ENCODE data around the gene CYSLTR2. TPM values are rescaled to one million over a fixed set of nuclear protein-coding genes. Genes with fewer than 3 reads are reported as not detected.

Gene CYSLTR2
- total RNA-seq, 1 experiment from 2014 or later = not detected

DNA sequence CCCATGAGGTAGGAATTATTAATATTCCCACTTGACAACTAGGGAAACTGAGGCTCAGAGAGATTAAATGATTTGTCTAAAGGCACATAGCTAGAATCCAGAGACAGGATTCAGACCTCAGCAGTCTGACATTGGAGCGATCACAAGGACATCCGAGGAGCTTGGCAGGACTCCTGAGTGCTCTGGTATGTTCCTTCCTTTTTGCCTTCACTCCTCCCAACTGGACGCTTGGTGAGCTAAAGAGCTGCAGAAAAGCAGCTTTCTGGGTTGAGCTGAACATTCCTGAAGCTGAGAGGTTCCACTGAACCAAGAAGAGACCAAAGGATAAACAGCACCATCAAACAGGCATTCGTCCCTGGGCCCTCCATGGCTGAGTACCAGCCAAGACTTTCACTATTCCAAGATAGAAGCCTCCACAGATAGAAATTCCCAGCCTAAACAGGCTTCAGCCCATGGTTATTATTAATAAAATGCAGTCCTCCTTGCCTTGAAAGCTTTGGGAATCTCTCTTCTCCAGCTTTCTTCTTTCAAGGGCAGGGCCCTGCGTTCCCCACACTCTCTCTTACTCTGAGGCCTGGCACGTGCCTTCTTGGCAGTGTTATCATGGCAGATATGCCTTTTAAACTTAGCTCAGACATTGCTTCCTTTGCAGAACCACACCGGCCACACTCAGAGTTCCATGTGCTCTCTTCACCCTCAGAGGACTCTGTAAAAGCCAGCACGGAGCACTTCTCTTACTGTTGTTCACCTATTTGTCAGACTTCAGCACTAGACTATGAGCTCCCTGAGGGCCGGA is 97.1 kb downstream of the CYSLTR2 start (continued):
- TF ChIP-seq, protein P1, sequence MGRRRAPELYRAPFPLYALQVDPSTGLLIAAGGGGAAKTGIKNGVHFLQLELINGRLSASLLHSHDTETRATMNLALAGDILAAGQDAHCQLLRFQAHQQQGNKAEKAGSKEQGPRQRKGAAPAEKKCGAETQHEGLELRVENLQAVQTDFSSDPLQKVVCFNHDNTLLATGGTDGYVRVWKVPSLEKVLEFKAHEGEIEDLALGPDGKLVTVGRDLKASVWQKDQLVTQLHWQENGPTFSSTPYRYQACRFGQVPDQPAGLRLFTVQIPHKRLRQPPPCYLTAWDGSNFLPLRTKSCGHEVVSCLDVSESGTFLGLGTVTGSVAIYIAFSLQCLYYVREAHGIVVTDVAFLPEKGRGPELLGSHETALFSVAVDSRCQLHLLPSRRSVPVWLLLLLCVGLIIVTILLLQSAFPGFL (CRISPR knock-in tag; IDR thresholded peaks at IDR 0.05; ENCODE audit: borderline replicate concordance) = no peak
- no peak for TF ChIP-seq ZNF263 (CRISPR knock-in tag; IDR thresholded peaks at IDR 0.05; ENCODE audit: low read depth)

- ChIA-PET CTCF (no interaction called here), POLR2A (no interaction called here)
- no peak for TF ChIP-seq ZNF532 (CRISPR knock-in tag; IDR thresholded peaks at IDR 0.05; ENCODE audit: borderline replicate concordance)
- no peak for TF ChIP-seq ZNF512 (CRISPR knock-in tag; IDR thresholded peaks at IDR 0.05; ENCODE audit: borderline replicate concordance)
- TF ChIP-seq E2F1 (CRISPR knock-in tag; IDR thresholded peaks at IDR 0.05) = no peak
- H3K4me1 Mint-ChIP-seq = peaks cover 19% of the 10 kb centered on the region
- ATAC-seq (no peak), DNase-seq (ENCODE audit: low spot score) (no peak)
- peaks cover 40% of the 10 kb centered on the region for H3K36me3 Mint-ChIP-seq
- H3K4me3 Mint-ChIP-seq = no peak overlapping the region
- H3K9me3 Mint-ChIP-seq = peaks cover 59% of the 10 kb centered on the region
- H3K27me3 Mint-ChIP-seq (ENCODE audit: low read depth) = no peaks in the 10 kb centered on the region
- H3K27ac Mint-ChIP-seq = no peak overlapping the region
Observed at GRCh38 chr13:48760626-48761025, 106.9 kb downstream of the CYSLTR2 start.

Other genes with a start within 250 kb of the CYSLTR2 start
- gene LPAR6, start 240.8 kb upstream of the CYSLTR2 start, total RNA-seq (2021) = 3.3 to 4.2 TPM (median 3.9 TPM) in 3 replicates
- 6.6 to 9.4 TPM (median 9.1 TPM) in 3 replicates for gene RCBTB2, start 120.8 kb upstream of the CYSLTR2 start, total RNA-seq (2021)

All from WTC11 (cell line).